DMS53 (cell line): ENCODE data around the gene RAB20.
A peak's percentile ranks its signal among the peaks of the same experiment; 100 is the strongest.
"Not testable (repeated sequence)": the region's sequence is repeated elsewhere in the genome, so short reads cannot be mapped to it uniquely, and the experiment has no call there.

Source experiments
- DNase-seq: peaks from one replicate; lab custom pipeline; 2025; lab: John Stamatoyannopoulos, UW

RAB20 gene

GRCh38 chr13:110561344-110562035 lies at the start of gene RAB20:
RAB20 (minus strand) TSS chr13:110561722; CDS start chr13:110561519, 203 bp downstream.
- DNase-seq = peak; percentile 85

GRCh38 chr13:110610955-110611595 lies 49.6 kb upstream of the RAB20 start:
- DNase-seq = no peak

- DNase-seq = no peak
These were observed 46.2 kb upstream of the RAB20 start for GRCh38 chr13:110607675-110608224.

GRCh38 chr13:110606281-110606680 lies 44.8 kb upstream of the RAB20 start:
- DNase-seq = not testable (repeated sequence)

GRCh38 chr13:110605132-110605531 lies 43.6 kb upstream of the RAB20 start:
- no peak for DNase-seq

- no peak for DNase-seq
These were observed 39.5 kb upstream of the RAB20 start for GRCh38 chr13:110600980-110601379.

- DNase-seq = no peak
These were observed 38.8 kb upstream of the RAB20 start for GRCh38 chr13:110600261-110600819.

- no peak for DNase-seq
These were observed 35.6 kb upstream of the RAB20 start for GRCh38 chr13:110597041-110597689.

GRCh38 chr13:110593430-110594130 lies 32.1 kb upstream of the RAB20 start:
- peak; percentile 50 for DNase-seq

GRCh38 chr13:110592665-110593064 lies 31.1 kb upstream of the RAB20 start:
- no peak for DNase-seq

GRCh38 chr13:110590577-110590976 lies 29.1 kb upstream of the RAB20 start:
- no peak for DNase-seq

- no peak for DNase-seq
These were observed 28.4 kb upstream of the RAB20 start for GRCh38 chr13:110589793-110590390.

GRCh38 chr13:110583178-110583865 lies 21.8 kb upstream of the RAB20 start:
- no peak for DNase-seq

- DNase-seq = no peak
These were observed 21.0 kb upstream of the RAB20 start for GRCh38 chr13:110582421-110582954.

GRCh38 chr13:110581506-110582185 lies 20.1 kb upstream of the RAB20 start:
- DNase-seq = no peak

GRCh38 chr13:110580800-110581199 lies 19.3 kb upstream of the RAB20 start:
- no peak for DNase-seq

- DNase-seq = no peak
These were observed 16.8 kb upstream of the RAB20 start for GRCh38 chr13:110578363-110578762.

- peak; percentile 3 for DNase-seq
These were observed 15.4 kb upstream of the RAB20 start for GRCh38 chr13:110576736-110577476.

- peak; percentile 43 for DNase-seq
These were observed 14.5 kb upstream of the RAB20 start for GRCh38 chr13:110576070-110576394.
